ENCODE results near the gene TMEM39A.

The TMEM39A gene

DNA sequence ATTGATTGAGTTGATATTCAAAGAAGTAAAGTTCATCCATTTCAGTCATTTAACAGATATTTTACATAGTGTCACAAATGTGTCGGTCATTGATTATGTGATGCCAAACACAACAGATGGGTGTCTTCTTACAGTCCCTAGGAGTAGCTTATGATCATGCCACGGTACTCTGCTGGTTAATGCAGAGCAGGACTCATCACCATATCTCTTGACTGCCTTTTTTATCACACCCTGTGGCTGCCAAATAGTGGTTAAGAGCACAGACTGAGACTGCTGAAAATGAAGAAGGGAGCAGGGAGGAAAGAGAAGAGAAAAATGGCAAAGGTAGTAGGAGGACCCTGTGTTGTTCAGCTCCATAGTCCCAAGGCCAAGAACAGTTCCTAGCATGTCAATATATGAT lies 22.1 kb upstream of the TMEM39A start:
- no peaks in the 10 kb centered on the region for H3K9me3 Mint-ChIP-seq
- peaks cover 30% of the 10 kb centered on the region for H3K36me3 Mint-ChIP-seq (ENCODE audit: low read depth)
- no peaks in the 10 kb centered on the region for H3K4me1 Mint-ChIP-seq (ENCODE audit: low read depth)
- no peaks in the 10 kb centered on the region for H3K27me3 Mint-ChIP-seq (ENCODE audit: low read depth)
- H3K4me3 Mint-ChIP-seq: no peak overlapping the region
- no peak overlapping the region for H3K27ac Mint-ChIP-seq
- no peak for DNase-seq (ENCODE audit: low spot score)

DNA sequence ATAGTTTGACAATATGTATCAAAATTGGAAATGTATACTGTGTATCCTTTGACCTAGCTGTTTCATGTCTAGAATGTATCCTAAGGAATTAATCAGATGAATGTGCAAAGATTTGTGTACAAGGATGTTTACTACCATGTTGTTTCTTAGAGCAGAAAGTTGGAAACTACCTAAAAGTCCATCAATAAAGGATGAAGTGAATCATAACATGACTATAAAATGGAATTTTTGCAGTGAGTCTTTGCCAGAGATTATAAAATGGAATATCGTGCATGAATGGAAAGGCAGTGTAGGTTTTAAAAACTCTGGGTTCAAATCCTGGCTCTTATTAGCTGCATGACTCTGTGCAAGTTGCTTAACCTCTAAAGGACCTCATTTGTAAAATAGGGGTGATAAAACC lies 19.7 kb upstream of the TMEM39A start:
- Mint-ChIP-seq H3K27me3 (ENCODE audit: low read depth) (no peaks in the 10 kb centered on the region), H3K4me1 (ENCODE audit: low read depth) (no peaks in the 10 kb centered on the region), H3K4me3 (no peak overlapping the region), H3K27ac (no peak overlapping the region), H3K36me3 (ENCODE audit: low read depth) (peaks cover 33% of the 10 kb centered on the region), H3K9me3 (no peaks in the 10 kb centered on the region)
- no peak for DNase-seq (ENCODE audit: low spot score)

DNA sequence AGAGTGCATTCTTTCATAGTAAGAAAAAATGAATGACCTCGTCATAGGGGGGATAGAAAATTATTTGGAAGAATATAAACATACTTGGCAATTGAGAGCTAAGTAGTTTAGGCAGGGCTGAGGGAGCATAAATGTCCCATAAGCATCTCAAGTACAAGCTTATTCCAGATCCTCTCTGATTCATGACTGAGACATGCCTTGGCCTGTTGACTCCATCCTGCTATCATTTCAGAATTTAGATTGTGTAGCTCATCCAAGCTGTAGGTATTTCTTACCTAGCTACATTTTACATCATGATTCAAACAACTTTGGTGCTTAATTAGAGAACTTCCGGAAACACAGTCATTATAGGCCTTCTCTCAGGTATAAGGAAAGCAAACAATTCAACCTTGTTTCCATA lies 17.7 kb upstream of the TMEM39A start:
- H3K4me1 Mint-ChIP-seq (ENCODE audit: low read depth): no peaks in the 10 kb centered on the region
- H3K4me3 Mint-ChIP-seq: no peak overlapping the region
- no peaks in the 10 kb centered on the region for H3K27me3 Mint-ChIP-seq (ENCODE audit: low read depth)
- no peak overlapping the region for H3K27ac Mint-ChIP-seq
- peaks cover 32% of the 10 kb centered on the region for H3K36me3 Mint-ChIP-seq (ENCODE audit: low read depth)
- no peak for DNase-seq (ENCODE audit: low spot score)
- no peaks in the 10 kb centered on the region for H3K9me3 Mint-ChIP-seq

GRCh38 chr3:119470866-119471265 lies 7.5 kb upstream of the TMEM39A start:
- Mint-ChIP-seq H3K4me1 (ENCODE audit: low read depth) (peaks cover 29% of the 10 kb centered on the region), H3K9me3 (no peaks in the 10 kb centered on the region), H3K27ac (peak overlapping the region; percentile 17), H3K4me3 (peak overlapping the region; percentile 95), H3K36me3 (ENCODE audit: low read depth) (peaks cover 25% of the 10 kb centered on the region), H3K27me3 (ENCODE audit: low read depth) (no peaks in the 10 kb centered on the region)
- DNase-seq (ENCODE audit: low spot score): no peak

DNA sequence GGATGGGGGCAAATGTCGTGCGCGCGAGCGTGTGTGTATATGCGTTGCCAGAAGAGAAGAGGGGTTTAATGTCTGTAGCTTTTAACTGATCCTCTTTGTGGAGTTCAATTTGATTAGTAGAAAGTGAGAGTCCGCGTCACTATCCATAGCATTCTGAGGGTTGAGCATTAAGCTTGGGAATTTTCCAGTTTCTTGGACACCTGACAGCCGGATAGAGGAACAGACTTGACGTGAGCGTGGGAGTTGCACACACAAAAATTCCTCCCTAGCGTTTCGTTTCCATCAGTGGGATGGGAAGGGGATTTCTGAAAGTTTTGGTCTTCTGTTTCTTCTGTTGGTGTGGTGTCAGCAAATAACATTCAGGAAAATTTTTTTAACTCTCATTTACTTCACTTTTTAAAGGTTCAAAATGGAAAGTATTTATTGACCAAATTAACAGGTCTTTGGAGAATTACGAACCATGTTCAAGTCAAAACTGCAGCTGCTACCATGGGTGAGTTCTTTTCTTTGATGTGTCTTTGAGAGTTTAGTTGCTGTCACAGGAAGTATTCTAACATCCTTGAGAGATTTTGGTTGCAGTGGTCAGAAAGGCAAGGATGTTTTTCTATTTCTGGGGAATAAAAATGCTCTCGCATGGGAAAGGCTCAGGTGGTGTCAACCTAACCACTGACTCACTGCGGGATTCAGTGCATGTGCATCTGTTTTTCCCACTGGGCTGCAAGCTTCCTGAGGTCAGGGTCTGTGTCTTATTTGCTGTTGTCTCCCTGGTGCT lies 6.2 kb upstream of the TMEM39A start:
- peaks cover 21% of the 10 kb centered on the region for H3K36me3 Mint-ChIP-seq (ENCODE audit: low read depth)
- H3K27ac Mint-ChIP-seq: peak overlapping the region; percentile 89
- peak overlapping the region; percentile 95 for H3K4me3 Mint-ChIP-seq
- peaks cover 29% of the 10 kb centered on the region for H3K4me1 Mint-ChIP-seq (ENCODE audit: low read depth)
- no peaks in the 10 kb centered on the region for H3K9me3 Mint-ChIP-seq
- no peaks in the 10 kb centered on the region for H3K27me3 Mint-ChIP-seq (ENCODE audit: low read depth)
- DNase-seq (ENCODE audit: low spot score): no peak

DNA sequence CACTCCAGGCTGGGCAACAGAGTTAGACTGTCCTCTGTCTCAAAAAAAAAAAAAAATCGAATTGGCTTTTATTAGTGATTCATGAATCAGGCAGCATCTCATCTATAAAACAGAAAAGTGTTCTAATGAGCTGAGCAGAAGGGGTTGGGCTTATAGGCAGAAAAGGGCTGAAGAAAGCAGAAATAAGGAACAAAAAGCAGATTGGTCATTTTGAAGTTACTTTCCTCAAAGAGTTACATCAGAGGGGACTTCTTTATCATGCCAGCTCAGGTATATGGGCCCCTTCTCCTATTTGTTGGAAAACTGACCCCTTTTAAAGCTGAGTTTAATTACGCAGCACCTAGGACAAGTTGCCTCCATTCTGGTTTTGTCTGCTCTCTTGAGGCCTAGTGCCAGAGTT lies 4.6 kb upstream of the TMEM39A start:
- peak overlapping the region; percentile 89 for H3K27ac Mint-ChIP-seq
- H3K4me1 Mint-ChIP-seq (ENCODE audit: low read depth): peaks cover 37% of the 10 kb centered on the region
- H3K9me3 Mint-ChIP-seq: peaks cover 5% of the 10 kb centered on the region
- H3K36me3 Mint-ChIP-seq (ENCODE audit: low read depth): peaks cover 24% of the 10 kb centered on the region
- H3K27me3 Mint-ChIP-seq (ENCODE audit: low read depth): no peaks in the 10 kb centered on the region
- DNase-seq (ENCODE audit: low spot score): no peak
- peak overlapping the region; percentile 95 for H3K4me3 Mint-ChIP-seq

- Mint-ChIP-seq H3K27ac (no peak overlapping the region), H3K4me3 (no peak overlapping the region), H3K9me3 (no peaks in the 10 kb centered on the region), H3K4me1 (ENCODE audit: low read depth) (peaks cover 24% of the 10 kb centered on the region), H3K27me3 (ENCODE audit: low read depth) (no peaks in the 10 kb centered on the region), H3K36me3 (ENCODE audit: low read depth) (peaks cover 59% of the 10 kb centered on the region)
- DNase-seq (ENCODE audit: low spot score): no peak
Observed at GRCh38 chr3:119457246-119457645, 6.2 kb downstream of the TMEM39A start.

DNA sequence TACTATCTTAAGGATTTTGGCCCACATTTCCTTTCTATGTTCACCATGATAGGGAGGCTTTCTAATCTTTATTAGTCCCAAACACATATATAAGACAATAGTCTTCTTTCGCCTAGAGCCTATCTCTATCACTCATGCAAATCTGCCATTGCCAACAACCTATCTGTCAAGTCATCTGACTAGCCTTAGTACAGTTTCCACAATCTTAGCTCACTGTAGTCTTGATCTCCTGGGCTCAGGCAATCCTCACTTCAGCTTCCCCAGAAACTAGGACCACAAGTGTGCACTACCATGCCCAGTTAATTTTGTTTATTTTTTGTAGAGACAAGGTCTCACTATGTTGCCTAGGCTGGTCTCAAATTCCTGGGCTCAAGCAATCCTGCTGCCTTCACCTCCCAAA lies 6.9 kb downstream of the TMEM39A start:
- no peak for DNase-seq (ENCODE audit: low spot score)
- Mint-ChIP-seq H3K36me3 (ENCODE audit: low read depth) (peaks cover 60% of the 10 kb centered on the region), H3K27ac (no peak overlapping the region), H3K4me1 (ENCODE audit: low read depth) (peaks cover 20% of the 10 kb centered on the region), H3K9me3 (no peaks in the 10 kb centered on the region), H3K27me3 (ENCODE audit: low read depth) (no peaks in the 10 kb centered on the region), H3K4me3 (no peak overlapping the region)

- Mint-ChIP-seq H3K9me3 (no peaks in the 10 kb centered on the region), H3K4me1 (ENCODE audit: low read depth) (peaks cover 8% of the 10 kb centered on the region), H3K27me3 (ENCODE audit: low read depth) (no peaks in the 10 kb centered on the region), H3K27ac (no peak overlapping the region), H3K4me3 (no peak overlapping the region), H3K36me3 (ENCODE audit: low read depth) (peaks cover 52% of the 10 kb centered on the region)
- no peak for DNase-seq (ENCODE audit: low spot score)
Observed at GRCh38 chr3:119453822-119454221, 9.6 kb downstream of the TMEM39A start.

DNA sequence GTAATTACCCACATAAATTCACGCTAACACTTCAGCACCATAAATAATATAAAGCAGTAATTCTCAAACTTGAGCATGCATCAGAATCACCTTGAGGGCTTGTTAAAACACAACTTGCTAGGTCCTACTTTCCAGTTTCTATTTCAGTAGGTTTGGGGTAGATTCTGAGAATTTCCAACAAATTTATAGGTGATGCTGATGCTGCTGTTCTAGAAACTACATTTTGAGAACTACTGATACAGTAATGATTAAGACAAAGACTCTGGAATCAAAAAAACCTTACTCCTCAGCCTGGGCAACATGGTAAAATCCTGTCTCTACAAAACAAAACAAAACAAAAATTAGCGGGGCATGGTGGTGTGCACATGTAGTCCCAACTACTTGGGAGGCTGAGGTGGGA lies 18.8 kb downstream of the TMEM39A start:
- Mint-ChIP-seq H3K4me3 (no peak overlapping the region), H3K27me3 (ENCODE audit: low read depth) (no peaks in the 10 kb centered on the region), H3K4me1 (ENCODE audit: low read depth) (peaks cover 8% of the 10 kb centered on the region), H3K27ac (no peak overlapping the region), H3K36me3 (ENCODE audit: low read depth) (peaks cover 66% of the 10 kb centered on the region), H3K9me3 (peaks cover 3% of the 10 kb centered on the region)
- no peak for DNase-seq (ENCODE audit: low spot score)

DNA sequence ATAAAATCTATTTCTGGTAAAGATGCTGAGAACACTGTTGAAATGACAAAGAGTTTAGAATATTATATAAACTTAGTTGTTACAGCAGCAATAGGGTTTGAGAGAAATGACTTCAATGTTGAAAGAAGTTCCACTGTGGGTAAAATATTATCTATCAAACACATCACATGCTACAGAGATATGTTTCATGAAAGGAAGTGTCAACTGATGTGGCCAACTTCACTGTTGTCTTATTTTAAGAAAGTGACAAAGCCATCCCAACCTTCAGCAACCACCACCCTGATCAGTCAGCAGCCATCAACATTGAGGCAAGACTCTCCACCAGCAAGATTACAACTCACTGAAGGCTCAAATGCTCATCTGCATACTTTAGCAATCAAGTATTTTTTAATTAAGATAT lies 20.2 kb downstream of the TMEM39A start:
- H3K4me3 Mint-ChIP-seq: no peak overlapping the region
- H3K27me3 Mint-ChIP-seq (ENCODE audit: low read depth): no peaks in the 10 kb centered on the region
- peaks cover 3% of the 10 kb centered on the region for H3K9me3 Mint-ChIP-seq
- H3K4me1 Mint-ChIP-seq (ENCODE audit: low read depth): peaks cover 8% of the 10 kb centered on the region
- H3K36me3 Mint-ChIP-seq (ENCODE audit: low read depth): peaks cover 68% of the 10 kb centered on the region
- peak overlapping the region; percentile 57 for H3K27ac Mint-ChIP-seq
- no peak for DNase-seq (ENCODE audit: low spot score)

DNA sequence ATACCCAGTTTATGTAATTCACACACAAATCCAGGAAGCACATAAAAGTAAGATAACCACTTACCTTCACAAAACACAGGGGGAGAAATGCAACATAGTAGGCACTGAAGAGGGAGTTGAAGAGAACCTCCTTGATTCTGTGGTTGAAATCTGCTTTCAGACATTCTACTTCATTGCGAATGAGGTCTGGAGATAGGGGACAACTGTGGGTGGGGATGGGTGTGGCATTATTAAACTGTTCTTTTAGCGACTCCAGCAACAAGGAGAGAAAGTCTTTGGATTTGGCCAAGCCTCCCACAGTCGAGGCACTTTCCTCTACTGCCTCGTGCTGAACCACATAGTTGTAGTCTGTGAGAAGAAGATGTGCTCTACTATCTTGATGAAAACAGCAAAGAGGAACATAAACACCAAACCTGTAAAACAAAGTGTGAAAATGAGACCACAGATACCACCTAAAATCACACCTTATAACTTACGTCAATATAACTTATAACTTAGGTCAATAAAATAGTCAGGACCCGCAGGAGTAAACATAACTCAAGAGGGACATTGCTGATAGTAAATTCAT lies 25.6 kb downstream of the TMEM39A start:
- no peak for DNase-seq (ENCODE audit: low spot score)
- Mint-ChIP-seq H3K4me1 (ENCODE audit: low read depth) (no peaks in the 10 kb centered on the region), H3K4me3 (no peak overlapping the region), H3K27me3 (ENCODE audit: low read depth) (no peaks in the 10 kb centered on the region), H3K27ac (no peak overlapping the region), H3K9me3 (peaks cover 3% of the 10 kb centered on the region), H3K36me3 (ENCODE audit: low read depth) (peaks cover 77% of the 10 kb centered on the region)

DNA sequence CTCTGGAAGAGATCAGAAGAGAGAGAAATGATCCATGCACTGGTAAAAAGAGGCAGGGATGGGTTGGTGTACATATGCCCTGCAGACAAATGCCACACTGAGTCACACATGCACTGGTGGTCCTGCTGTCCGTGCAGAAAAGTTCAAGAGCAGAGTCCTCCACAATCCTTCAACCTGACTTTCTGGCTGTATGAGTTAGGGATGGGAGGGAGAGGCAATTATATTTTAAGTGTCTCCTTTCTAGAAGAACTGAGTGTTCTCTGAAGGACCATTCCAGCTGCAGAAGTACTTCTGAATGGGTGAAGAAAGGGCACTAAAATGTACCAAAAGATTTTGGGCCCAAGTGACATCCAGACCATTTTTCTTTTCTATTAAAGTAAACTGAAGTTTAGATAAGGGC lies 26.4 kb downstream of the TMEM39A start:
- Mint-ChIP-seq H3K27ac (no peak overlapping the region), H3K9me3 (no peaks in the 10 kb centered on the region), H3K4me1 (ENCODE audit: low read depth) (no peaks in the 10 kb centered on the region), H3K4me3 (no peak overlapping the region), H3K36me3 (ENCODE audit: low read depth) (peaks cover 75% of the 10 kb centered on the region), H3K27me3 (ENCODE audit: low read depth) (no peaks in the 10 kb centered on the region)
- no peak for DNase-seq (ENCODE audit: low spot score)

GRCh38 chr3:119434703-119435102 lies 28.7 kb downstream of the TMEM39A start:
- H3K27ac Mint-ChIP-seq: no peak overlapping the region

More at GRCh38 chr3:119434703-119435102, 28.7 kb downstream of the TMEM39A start:
- Mint-ChIP-seq H3K36me3 (ENCODE audit: low read depth) (peaks cover 76% of the 10 kb centered on the region), H3K4me1 (ENCODE audit: low read depth) (no peaks in the 10 kb centered on the region), H3K9me3 (peaks cover 11% of the 10 kb centered on the region), H3K4me3 (no peak overlapping the region), H3K27me3 (ENCODE audit: low read depth) (no peaks in the 10 kb centered on the region)
- no peak for DNase-seq (ENCODE audit: low spot score)
